ENCODE measurements around the gene AOPEP. TPM values are rescaled to one million over a fixed set of nuclear protein-coding genes. Genes with fewer than 3 reads are reported as not detected.

AOPEP gene
- total and polyA plus RNA-seq, 12 donors, result 110 to 250 (median 161) TPM

GRCh38 chr9:94996641-94997040 is 270.1 kb downstream of the AOPEP start:
- peak in 6 of 8 donors; percentile 47 to 76 (median 69) for ATAC-seq
- H3K4me3 ChIP-seq, result no peak overlapping the region
- H3K4me1 ChIP-seq, result peaks cover 10 to 64% (median 32%) of the 10 kb centered on the region in 9 donors
- H3K27ac ChIP-seq, result peak overlapping the region; percentile 62 to 84 (median 78)
- no peak for DNase-seq
- TF ChIP-seq CTCF (IDR thresholded peaks at IDR 0.05), result no peak
- H3K9me3 ChIP-seq, result no peaks in the 10 kb centered on the region
- 34 to 57% methylated on average over 1 of the region's 1 CpG for WGBS, 2 donors
- no peaks in the 10 kb centered on the region for H3K36me3 ChIP-seq
- no peaks in the 10 kb centered on the region for H3K27me3 ChIP-seq
- intact Hi-C loops (cut with DNase I), result loop anchor here in 2 of 10 donors (10.0 kb wide), 2 partner anchors 122 to 312 kb away; no protein-coding TSS in a partner anchor

- H3K36me3 ChIP-seq, result no peaks in the 10 kb centered on the region
- H3K9me3 ChIP-seq, result no peaks in the 10 kb centered on the region
- WGBS, 2 donors, result 97 to 99% methylated on average over 5 of the region's 5 CpGs
- no peak for TF ChIP-seq CTCF (IDR thresholded peaks at IDR 0.05)
- peak overlapping the region in 8 of 10 donors; percentile 20 to 84 (median 82) for H3K27ac ChIP-seq
- DNase-seq (no peak), ATAC-seq (no peak)
- peaks cover 10 to 71% (median 32%) of the 10 kb centered on the region in 9 donors for H3K4me1 ChIP-seq
- intact Hi-C loops (cut with DNase I), result loop anchor here in 2 of 10 donors (10.0 kb wide), 2 partner anchors 123 to 313 kb away; no protein-coding TSS in a partner anchor
- peaks cover 0 to 10% (median 0%) of the 10 kb centered on the region in 7 donors for H3K27me3 ChIP-seq
- H3K4me3 ChIP-seq, result no peak overlapping the region
Observed at GRCh38 chr9:94997727-94998126, 271.2 kb downstream of the AOPEP start.

- Histone ChIP-seq H3K4me3 (no peak overlapping the region), H3K4me1 (peaks cover 12 to 70% (median 43%) of the 10 kb centered on the region in 9 donors), H3K27ac (peak overlapping the region in 6 of 10 donors; percentile 70 to 100 (median 88)), H3K36me3 (no peaks in the 10 kb centered on the region), H3K9me3 (no peaks in the 10 kb centered on the region), H3K27me3 (peaks cover 0 to 27% (median 0%) of the 10 kb centered on the region in 7 donors)
- 49 to 57% methylated on average over 3 of the region's 3 CpGs for WGBS, 2 donors
- DNase-seq (no peak), ATAC-seq (no peak)
- intact Hi-C loops (cut with DNase I), result loop anchor here in 6 of 10 donors (5.0 to 10.0 kb wide), 5 partner anchors 48 to 315 kb away; no protein-coding TSS in a partner anchor
- TF ChIP-seq CTCF (IDR thresholded peaks at IDR 0.05), result no peak
Observed at GRCh38 chr9:94999832-95000231, 273.3 kb downstream of the AOPEP start.

- no peaks in the 10 kb centered on the region for H3K36me3 ChIP-seq
- no peak for ATAC-seq
- 42 to 61% methylated on average over 6 of the region's 6 CpGs for WGBS, 2 donors
- no peak for TF ChIP-seq CTCF (IDR thresholded peaks at IDR 0.05)
- H3K27ac ChIP-seq, result peak overlapping the region; percentile 61 to 100 (median 78)
- H3K4me3 ChIP-seq, result peak overlapping the region in 9 of 10 donors; percentile 0 to 49 (median 32)
- H3K9me3 ChIP-seq, result no peaks in the 10 kb centered on the region
- H3K27me3 ChIP-seq, result peaks cover 0 to 36% (median 0%) of the 10 kb centered on the region in 7 donors
- peaks cover 4 to 60% (median 34%) of the 10 kb centered on the region in 9 donors for H3K4me1 ChIP-seq
- no peak for DNase-seq
- intact Hi-C loops (cut with DNase I), result loop anchor here in 5 of 10 donors (5.0 to 10.0 kb wide), 4 partner anchors 49 to 219 kb away; no protein-coding TSS in a partner anchor
Observed at GRCh38 chr9:95000821-95001220, 274.3 kb downstream of the AOPEP start.
